Right lobe of liver (tissue), 6 donors: Measurements from ENCODE around the gene EYA2. TPM values are rescaled to one million over a fixed set of nuclear protein-coding genes. Genes with fewer than 3 reads are reported as not detected.

ENCODE experiments used
- ATAC-seq, 4 donors: fragments of 200-7000 bp; cut with Tn5 transposase; one replicate each; pipeline ENCODE4 v1.9.1; 2020; ENCODE audit warnings: mild to moderate bottlenecking in 4 of 4, moderate library complexity in 4 of 4
- DNase-seq, 3 donors: peaks; one replicate each; pipeline ENCODE4 v3.0.0-alpha.2; 2020
- H3K27ac ChIP-seq, 3 donors: fragments of 200-600 bp; one replicate each; pipeline ENCODE4 v1.8.0; 2022
- H3K27me3 ChIP-seq, 2 donors: fragments of 200-600 bp; one replicate each; pipeline ENCODE4 v1.8.0; 2022
- H3K36me3 ChIP-seq, 4 donors: fragments of 200-600 bp; sonication (generic) in 1 of 4; one replicate each; pipeline versions ENCODE4 v1.5.1 to v1.8.0; 2017 to 2022; ENCODE audit warnings: control low read depth in 1 of 4
- H3K4me1 ChIP-seq, 4 donors: fragments of 200-600 bp; sonication (generic) in 1 of 4; one replicate each; pipeline versions ENCODE4 v1.5.1 to v1.8.0; 2017 to 2022; ENCODE audit warnings: control low read depth in 1 of 4
- H3K4me3 ChIP-seq, 3 donors: fragments of 200-600 bp; one replicate each; pipeline ENCODE4 v1.8.0; 2022
- H3K9me3 ChIP-seq, 4 donors: fragments of 200-600 bp; sonication (generic) in 1 of 4; one replicate each; pipeline versions ENCODE4 v1.5.1 to v1.8.0; 2017 to 2022; ENCODE audit warnings: control low read depth in 1 of 4
- POLR2A ChIP-seq: fragments of 450-650 bp; IDR thresholded peaks from one replicate; pipeline ENCODE4 v1.6.1; 2017; ENCODE audit warnings: antibody characterized with exemption, mild to moderate bottlenecking
- WGBS: methylation state at CpG from one replicate; pipeline ENCODE4 v1.1.6; 2018; ENCODE audit warnings: low coverage, low lambda C conversion rate; ENCODE audit not compliant: insufficient coverage; ENCODE audit errors: missing lambda C conversion rate; 5-methylcytosine and 5-hydroxymethylcytosine counted together
- intact Hi-C, 2 donors: fragments of 100-400 bp; cut with DNase I; formaldehyde crosslinking; loops; one replicate each; pipeline versions ENCODE4 v1.11.2 to v1.14.1; 2022
- total RNA-seq, 6 experiments: library from RNA; depleted of rRNA in 2 of 6; stranded (reverse); fragments of >200 nt in 2 of 6; fragmentation: NEBNext Ultra II Directional in 3 of 6; extraction: Animal tissue kit (Norgen Biotek cat#: 25700) in 3 of 6; gene quantifications; one replicate each; pipeline versions ENCODE4 v1.1.0 to v1.2.4, GENCODE V29; 2016 to 2023
- TF ChIP-seq, protein P1 (sequence below), 4 donors: fragments of 200-600 bp in 3 of 4; fragments of 450-650 bp in 1 of 4; IDR thresholded peaks; one replicate each; pipeline versions ENCODE4 v1.5.1 to v1.8.0; 2016 to 2022; ENCODE audit warnings: antibody characterized with exemption in 4 of 4, mild to moderate bottlenecking in 2 of 4
- donor health status: DM: no; HTN: yes; CAD: no.
- donor health status: DM: no; HTN: no; CAD: no.
- donor health status: DM: no; HTN: no; CAD: no.
- donor health status: DM: no; HTN: yes; CAD: no.
- donor health status: DM: no; HTN: yes; CAD: no.

EYA2 gene
- total RNA-seq, 6 experiments from 2014 or later: 0.12 to 3.0 (median 0.49) TPM

GRCh38 chr20:47141941-47142773, 247.5 kb downstream of the EYA2 start:
- Histone ChIP-seq H3K27ac (no peak overlapping the region), H3K4me1 (no peaks in the 10 kb centered on the region), H3K27me3 (no peaks in the 10 kb centered on the region), H3K36me3 (no peaks in the 10 kb centered on the region), H3K9me3 (no peaks in the 10 kb centered on the region), H3K4me3 (no peak overlapping the region)
- WGBS: 57% methylated on average over 5 of the region's 5 CpGs
- ATAC-seq: no peak
- intact Hi-C loops: no loop called here
- TF ChIP-seq, protein P1, sequence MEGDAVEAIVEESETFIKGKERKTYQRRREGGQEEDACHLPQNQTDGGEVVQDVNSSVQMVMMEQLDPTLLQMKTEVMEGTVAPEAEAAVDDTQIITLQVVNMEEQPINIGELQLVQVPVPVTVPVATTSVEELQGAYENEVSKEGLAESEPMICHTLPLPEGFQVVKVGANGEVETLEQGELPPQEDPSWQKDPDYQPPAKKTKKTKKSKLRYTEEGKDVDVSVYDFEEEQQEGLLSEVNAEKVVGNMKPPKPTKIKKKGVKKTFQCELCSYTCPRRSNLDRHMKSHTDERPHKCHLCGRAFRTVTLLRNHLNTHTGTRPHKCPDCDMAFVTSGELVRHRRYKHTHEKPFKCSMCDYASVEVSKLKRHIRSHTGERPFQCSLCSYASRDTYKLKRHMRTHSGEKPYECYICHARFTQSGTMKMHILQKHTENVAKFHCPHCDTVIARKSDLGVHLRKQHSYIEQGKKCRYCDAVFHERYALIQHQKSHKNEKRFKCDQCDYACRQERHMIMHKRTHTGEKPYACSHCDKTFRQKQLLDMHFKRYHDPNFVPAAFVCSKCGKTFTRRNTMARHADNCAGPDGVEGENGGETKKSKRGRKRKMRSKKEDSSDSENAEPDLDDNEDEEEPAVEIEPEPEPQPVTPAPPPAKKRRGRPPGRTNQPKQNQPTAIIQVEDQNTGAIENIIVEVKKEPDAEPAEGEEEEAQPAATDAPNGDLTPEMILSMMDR (IDR thresholded peaks at IDR 0.05): no peak
- no peak for TF ChIP-seq POLR2A
- DNase-seq: no peak

DNA sequence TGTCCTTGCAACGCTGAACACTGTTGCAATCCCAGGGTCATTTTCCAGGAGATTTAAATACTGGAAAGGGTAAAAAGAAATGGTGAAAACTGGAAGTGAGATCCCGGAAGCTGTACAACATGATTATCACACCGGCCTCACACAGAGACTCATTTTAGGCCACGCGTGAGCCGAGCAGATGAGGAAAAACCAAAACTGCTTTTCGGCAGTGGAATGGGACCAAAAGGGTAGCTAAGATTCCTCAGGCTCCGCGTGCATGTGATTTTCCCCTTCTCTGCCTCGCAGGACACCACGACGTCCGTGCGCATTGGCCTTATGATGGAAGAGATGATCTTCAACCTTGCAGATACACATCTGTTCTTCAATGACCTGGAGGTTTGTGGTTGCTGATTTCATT, 248.1 kb downstream of the EYA2 start:
- no peak for DNase-seq
- H3K27ac ChIP-seq: no peak overlapping the region
- no peaks in the 10 kb centered on the region for H3K36me3 ChIP-seq
- no peaks in the 10 kb centered on the region for H3K27me3 ChIP-seq
- intact Hi-C loops: no loop called here
- no peaks in the 10 kb centered on the region for H3K4me1 ChIP-seq
- no peak overlapping the region for H3K4me3 ChIP-seq
- no peaks in the 10 kb centered on the region for H3K9me3 ChIP-seq
- WGBS: 73% methylated on average over 10 of the region's 14 CpGs
- TF ChIP-seq POLR2A: no peak
- TF ChIP-seq, protein P1 (IDR thresholded peaks at IDR 0.05): no peak
- ATAC-seq: no peak

DNA sequence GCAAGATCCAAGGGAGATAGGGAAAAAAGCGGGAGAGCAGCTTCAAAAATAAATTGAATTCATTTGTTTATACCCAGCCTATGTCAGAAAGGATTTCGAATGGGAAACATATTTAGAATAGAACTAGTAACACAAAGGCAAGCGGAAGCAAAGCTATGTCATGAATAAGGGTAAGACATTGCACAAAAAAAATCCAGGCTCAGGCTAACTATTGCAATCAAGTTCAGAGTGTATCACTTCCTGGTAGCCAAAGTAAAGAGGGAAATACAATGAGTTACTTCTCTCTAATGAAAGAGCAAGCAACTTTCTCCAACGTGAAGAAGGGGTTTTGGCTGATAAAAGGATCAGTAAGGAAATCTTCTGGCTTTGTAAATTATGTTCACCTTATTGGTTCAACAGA, 249.0 kb downstream of the EYA2 start:
- Histone ChIP-seq H3K27me3 (no peaks in the 10 kb centered on the region), H3K4me1 (no peaks in the 10 kb centered on the region), H3K4me3 (no peak overlapping the region), H3K9me3 (no peaks in the 10 kb centered on the region), H3K27ac (no peak overlapping the region), H3K36me3 (no peaks in the 10 kb centered on the region)
- WGBS: 46% methylated on average over 4 of the region's 4 CpGs
- DNase-seq (no peak), ATAC-seq (peak in 3 of 4 donors; percentile 34 to 43 (median 37))
- no peak for TF ChIP-seq POLR2A
- TF ChIP-seq, protein P1 (IDR thresholded peaks at IDR 0.05): no peak
- intact Hi-C loops: no loop called here

- TF ChIP-seq, protein P1 (IDR thresholded peaks at IDR 0.05): no peak
- TF ChIP-seq POLR2A: no peak
- Histone ChIP-seq H3K4me1 (no peaks in the 10 kb centered on the region), H3K36me3 (no peaks in the 10 kb centered on the region), H3K4me3 (no peak overlapping the region), H3K27me3 (no peaks in the 10 kb centered on the region), H3K27ac (no peak overlapping the region), H3K9me3 (no peaks in the 10 kb centered on the region)
- intact Hi-C loops: no loop called here
- ATAC-seq (no peak), DNase-seq (no peak)
- WGBS: 93% methylated on average over 4 of the region's 4 CpGs
These were observed 249.8 kb downstream of the EYA2 start for GRCh38 chr20:47144463-47144862.
